Esophagus (tissue), 2 donors: ENCODE results near the gene WDR45B. TPM values are rescaled to one million over a fixed set of nuclear protein-coding genes. Genes with fewer than 3 reads are reported as not detected.
"Not testable (repeated sequence)": the region's sequence is repeated elsewhere in the genome, so short reads cannot be mapped to it uniquely, and the experiment has no call there.

Experiments used
- H3K27ac ChIP-seq, 2 donors: one replicate each; pipeline ENCODE4 v1.5.1; 2013; ENCODE audit warnings: low read depth in 2 of 2, mild to moderate bottlenecking in 2 of 2, inconsistent platforms in 1 of 2, low read length in 1 of 2, moderate library complexity in 1 of 2
- H3K27me3 ChIP-seq, 2 donors: one replicate each; pipeline ENCODE4 v1.6.1; 2013; ENCODE audit warnings: low read length in 2 of 2, control low read depth in 1 of 2, mild to moderate bottlenecking in 1 of 2; ENCODE audit not compliant: insufficient read depth in 2 of 2, control insufficient read depth in 1 of 2
- H3K36me3 ChIP-seq, 2 donors: one replicate each; pipeline ENCODE4 v1.6.1; 2013; ENCODE audit warnings: low read length in 1 of 2; ENCODE audit not compliant: control insufficient read depth in 2 of 2, insufficient read depth in 2 of 2
- H3K4me1 ChIP-seq, 2 donors: one replicate each; pipeline ENCODE4 v1.6.1; 2013; ENCODE audit warnings: low read length in 1 of 2; ENCODE audit not compliant: control insufficient read depth in 2 of 2, insufficient read depth in 2 of 2
- H3K4me3 ChIP-seq, 2 donors: one replicate each; pipeline ENCODE4 v1.5.1; 2013; ENCODE audit warnings: low read length in 2 of 2, mild to moderate bottlenecking in 2 of 2, low read depth in 1 of 2, moderate library complexity in 1 of 2
- H3K9me3 ChIP-seq, 2 donors: one replicate each; pipeline ENCODE4 v1.6.1; 2013; ENCODE audit warnings: mild to moderate bottlenecking in 2 of 2, low read depth in 1 of 2, low read length in 1 of 2, moderate library complexity in 1 of 2; ENCODE audit not compliant: control insufficient read depth in 2 of 2, insufficient read depth in 1 of 2
- WGBS, 2 donors: extraction: QIAGEN DNeasy Blood & Tissue Kit; methylation state at CpG; one replicate each; pipeline ENCODE4 v1.1.7; 2013; 5-methylcytosine and 5-hydroxymethylcytosine counted together
- polyA plus RNA-seq, 2 donors: library from polyadenylated mRNA; stranded (reverse); fragments of 200-250 nt; gene quantifications; one replicate each; pipeline ENCODE4 v1.2.3, GENCODE V29; 2013
- donor health status: healthy with polysubstance abuse.
- donor health status: Bipolar disorder and iron deficiency.

The WDR45B gene
- polyA plus RNA-seq, 2 donors, result 72.2 to 75.3 TPM

GRCh38 chr17:82592289-82592766 lies 55.9 kb downstream of the WDR45B start:
- Histone ChIP-seq H3K4me3 (peak overlapping the region; percentile 19 to 37), H3K27me3 (no peaks in the 10 kb centered on the region)
- 46 to 55% methylated on average over 9 of the region's 9 CpGs for WGBS, 2 donors

DNA sequence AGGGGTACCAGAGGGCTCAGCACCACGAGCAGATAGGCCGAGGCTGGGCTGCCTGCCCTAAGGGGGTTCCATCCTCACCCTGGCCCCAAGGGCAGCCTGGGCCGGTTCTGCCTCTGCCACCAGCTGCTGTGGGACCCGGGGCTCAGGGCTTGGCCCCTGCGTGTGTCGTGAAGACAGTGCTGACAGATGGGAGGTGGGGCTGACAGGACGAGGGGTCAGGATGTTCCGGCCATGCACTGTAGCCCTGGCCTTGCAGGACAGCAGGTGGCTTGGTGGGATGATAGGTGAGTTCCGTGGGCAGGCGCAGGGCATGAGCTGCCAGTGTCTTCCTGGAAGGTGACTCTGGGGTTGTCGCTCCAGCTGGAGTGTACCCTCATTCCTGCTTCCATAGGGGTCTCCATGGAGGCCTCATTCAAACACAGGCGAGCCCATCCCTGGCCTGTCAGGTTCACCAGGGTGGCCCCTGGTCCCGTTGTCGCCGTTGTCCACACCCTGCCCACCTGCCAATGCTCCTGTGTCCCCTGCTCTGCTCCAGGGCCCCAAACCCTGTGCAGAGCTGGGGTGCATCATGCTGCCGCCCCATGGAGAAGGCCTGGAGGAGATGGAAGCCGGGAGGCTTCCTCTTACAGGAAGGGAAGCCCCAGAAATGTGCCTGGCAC lies 57.2 kb downstream of the WDR45B start:
- Histone ChIP-seq H3K27me3 (no peaks in the 10 kb centered on the region), H3K4me3 (no peak overlapping the region), H3K4me1 (peaks cover 6 to 27% of the 10 kb centered on the region in 2 donors), H3K27ac (peak overlapping the region; percentile 93 to 95), H3K9me3 (no peaks in the 10 kb centered on the region), H3K36me3 (peaks cover 3 to 18% of the 10 kb centered on the region in 2 donors)
- WGBS, 2 donors, result 58 to 64% methylated on average over 16 to 17 of the region's 17 CpGs

More at GRCh38 chr17:82592289-82592766, 55.9 kb downstream of the WDR45B start:
- peaks cover under 1 to 26% of the 10 kb centered on the region in 2 donors for H3K36me3 ChIP-seq
- H3K27ac ChIP-seq, result peak overlapping the region; percentile 93 to 95
- H3K9me3 ChIP-seq, result no peaks in the 10 kb centered on the region
- H3K4me1 ChIP-seq, result peaks cover 6 to 27% of the 10 kb centered on the region in 2 donors

GRCh38 chr17:82590216-82590615 lies 58.0 kb downstream of the WDR45B start:
- 79 to 80% methylated on average over 6 of the region's 6 CpGs for WGBS, 2 donors
- no peaks in the 10 kb centered on the region for H3K27me3 ChIP-seq
- peaks cover 6 to 27% of the 10 kb centered on the region in 2 donors for H3K4me1 ChIP-seq
- H3K36me3 ChIP-seq, result peaks cover 3 to 19% of the 10 kb centered on the region in 2 donors
- H3K27ac ChIP-seq, result peak overlapping the region; percentile 34 to 72
- no peak overlapping the region for H3K4me3 ChIP-seq
- H3K9me3 ChIP-seq, result no peaks in the 10 kb centered on the region

- Histone ChIP-seq H3K27ac (peak overlapping the region; percentile 22 to 72), H3K36me3 (peaks cover 3 to 22% of the 10 kb centered on the region in 2 donors), H3K4me1 (peaks cover 6 to 27% of the 10 kb centered on the region in 2 donors), H3K9me3 (no peaks in the 10 kb centered on the region), H3K27me3 (no peaks in the 10 kb centered on the region), H3K4me3 (no peak overlapping the region)
- 70 to 81% methylated on average over 6 of the region's 6 CpGs for WGBS, 2 donors
These were observed 58.4 kb downstream of the WDR45B start for GRCh38 chr17:82589851-82590180.

DNA sequence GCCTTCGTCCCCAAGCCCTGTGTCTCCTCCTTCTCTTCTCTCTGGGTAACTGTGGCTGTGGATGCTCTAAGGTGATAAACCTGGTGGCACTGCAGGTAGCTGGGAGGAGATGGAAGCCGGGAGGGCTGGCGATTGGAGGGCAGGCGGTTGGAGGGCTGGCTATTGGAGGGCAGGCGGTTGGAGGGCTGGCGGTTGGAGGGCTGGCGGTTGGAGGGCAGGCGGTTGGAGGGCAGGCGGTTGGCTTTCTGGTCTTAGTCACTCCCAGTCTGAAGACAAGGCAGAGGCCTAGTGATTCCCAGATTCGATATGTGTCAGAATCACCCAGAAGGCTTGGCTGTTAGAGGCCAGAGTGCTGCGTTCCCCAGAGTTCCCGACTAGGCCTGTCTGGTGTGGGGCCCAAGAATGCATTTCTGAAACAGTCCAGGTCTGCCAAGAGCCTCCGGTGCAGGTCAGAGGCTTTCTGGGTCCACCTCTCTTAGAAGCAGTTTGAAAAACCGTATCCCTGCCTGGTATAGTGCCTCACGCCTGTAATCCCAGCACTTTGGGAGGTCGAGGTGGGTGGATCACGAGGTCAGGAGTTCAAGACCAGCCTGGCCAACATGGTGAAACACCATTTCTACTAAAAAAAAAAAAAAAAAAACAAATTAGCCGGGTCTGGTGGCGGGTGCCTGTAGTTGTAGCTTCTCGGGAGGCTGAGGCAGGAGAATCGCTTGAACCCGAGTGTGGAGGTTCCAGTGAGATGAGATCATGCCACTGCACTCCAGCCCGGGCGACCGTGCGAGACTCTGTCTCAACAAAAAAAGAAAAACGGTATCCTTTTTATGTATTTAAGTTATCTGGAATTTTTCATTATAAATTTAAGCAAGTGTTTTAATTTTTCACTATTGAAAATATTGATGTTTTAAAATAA lies 59.7 kb downstream of the WDR45B start:
- peaks cover 6 to 21% of the 10 kb centered on the region in 2 donors for H3K4me1 ChIP-seq
- peak overlapping the region; percentile 5 to 57 for H3K27ac ChIP-seq
- no peaks in the 10 kb centered on the region for H3K9me3 ChIP-seq
- 90 to 92% methylated on average over 27 of the region's 27 CpGs for WGBS, 2 donors
- no peak overlapping the region for H3K4me3 ChIP-seq
- no peaks in the 10 kb centered on the region for H3K27me3 ChIP-seq
- H3K36me3 ChIP-seq, result peaks cover 8 to 29% of the 10 kb centered on the region in 2 donors

- Histone ChIP-seq H3K4me1 (peaks cover 6 to 16% of the 10 kb centered on the region in 2 donors), H3K36me3 (peaks cover 14 to 29% of the 10 kb centered on the region in 2 donors), H3K4me3 (no peak overlapping the region), H3K9me3 (no peaks in the 10 kb centered on the region), H3K27me3 (no peaks in the 10 kb centered on the region), H3K27ac (no peak overlapping the region)
- 86 to 87% methylated on average over 47 of the region's 47 CpGs for WGBS, 2 donors
These were observed 60.8 kb downstream of the WDR45B start for GRCh38 chr17:82587234-82588086.

DNA sequence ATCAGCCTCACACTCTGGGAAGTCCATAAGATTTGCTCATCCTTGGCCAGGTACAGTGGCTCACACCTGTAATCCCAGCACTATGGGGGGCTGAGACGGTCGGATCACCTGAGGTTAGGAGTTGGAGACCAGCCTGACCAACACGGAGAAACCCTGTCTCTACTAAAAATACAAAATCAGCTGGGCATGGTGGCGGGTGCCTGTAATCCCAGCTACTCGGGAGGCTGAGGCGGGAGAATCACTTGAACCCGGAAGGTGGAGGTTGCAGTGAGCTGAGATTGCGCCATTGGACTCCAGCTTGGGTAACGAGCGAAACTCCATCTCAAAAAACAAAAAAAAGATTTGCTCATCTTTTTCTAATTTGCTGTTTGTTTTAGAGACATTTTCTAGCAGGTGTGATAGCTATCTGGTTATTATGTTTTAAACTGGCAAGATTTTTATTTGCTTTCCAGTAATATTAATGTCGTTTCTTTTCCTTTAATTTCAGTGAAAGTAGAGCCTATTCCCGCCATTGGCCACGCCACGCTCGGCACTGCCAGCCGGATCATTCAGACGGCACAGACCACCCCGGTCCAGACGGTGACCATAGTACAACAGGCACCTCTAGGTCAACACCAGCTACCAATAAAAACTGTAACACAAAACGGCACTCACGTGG lies 61.5 kb downstream of the WDR45B start:
- no peaks in the 10 kb centered on the region for H3K27me3 ChIP-seq
- no peaks in the 10 kb centered on the region for H3K9me3 ChIP-seq
- peaks cover 17 to 34% of the 10 kb centered on the region in 2 donors for H3K36me3 ChIP-seq
- no peak overlapping the region for H3K27ac ChIP-seq
- WGBS, 2 donors, result 83 to 88% methylated on average over 21 of the region's 21 CpGs
- no peak overlapping the region for H3K4me3 ChIP-seq
- H3K4me1 ChIP-seq, result peaks cover 5 to 10% of the 10 kb centered on the region in 2 donors

DNA sequence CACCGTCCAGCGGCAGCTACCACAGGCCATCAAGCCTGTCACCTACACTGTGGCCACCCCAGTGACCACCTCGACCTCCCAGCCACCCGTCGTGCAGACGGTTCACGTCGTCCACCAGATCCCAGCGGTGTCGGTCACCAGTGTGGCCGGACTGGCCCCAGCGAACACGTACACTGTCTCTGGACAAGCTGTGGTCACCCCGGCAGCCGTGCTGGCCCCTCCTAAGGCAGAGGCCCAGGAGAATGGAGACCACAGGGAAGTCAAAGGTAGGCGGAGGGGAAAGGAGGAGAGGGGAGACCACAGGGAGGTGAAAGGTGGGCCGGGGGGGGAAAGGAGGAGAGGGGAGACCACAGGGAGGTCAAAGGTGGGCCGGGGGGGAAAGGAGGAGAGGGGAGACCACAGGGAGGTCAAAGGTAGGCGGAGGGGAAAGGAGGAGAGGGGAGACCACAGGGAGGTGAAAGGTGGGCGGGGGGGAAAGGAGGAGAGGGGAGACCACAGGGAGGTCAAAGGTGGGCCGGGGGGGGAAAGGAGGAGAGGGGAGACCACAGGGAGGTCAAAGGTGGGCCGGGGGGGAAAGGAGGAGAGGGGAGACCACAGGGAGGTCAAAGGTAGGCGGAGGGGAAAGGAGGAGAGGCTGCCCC lies 62.2 kb downstream of the WDR45B start:
- not testable (repeated sequence) for H3K4me1 ChIP-seq, H3K27me3 ChIP-seq, H3K27ac ChIP-seq, H3K9me3 ChIP-seq, H3K4me3 ChIP-seq
- 91 to 95% methylated on average over 23 of the region's 23 CpGs for WGBS, 2 donors
- H3K36me3 ChIP-seq, result peaks cover 17 to 34% of the 10 kb centered on the region in 2 donors
